ENCODE measurements around the gene PTK6.
"Not testable (repeated sequence)": the region's sequence is repeated elsewhere in the genome, so short reads cannot be mapped to it uniquely, and the experiment has no call there.

Gene PTK6

DNA sequence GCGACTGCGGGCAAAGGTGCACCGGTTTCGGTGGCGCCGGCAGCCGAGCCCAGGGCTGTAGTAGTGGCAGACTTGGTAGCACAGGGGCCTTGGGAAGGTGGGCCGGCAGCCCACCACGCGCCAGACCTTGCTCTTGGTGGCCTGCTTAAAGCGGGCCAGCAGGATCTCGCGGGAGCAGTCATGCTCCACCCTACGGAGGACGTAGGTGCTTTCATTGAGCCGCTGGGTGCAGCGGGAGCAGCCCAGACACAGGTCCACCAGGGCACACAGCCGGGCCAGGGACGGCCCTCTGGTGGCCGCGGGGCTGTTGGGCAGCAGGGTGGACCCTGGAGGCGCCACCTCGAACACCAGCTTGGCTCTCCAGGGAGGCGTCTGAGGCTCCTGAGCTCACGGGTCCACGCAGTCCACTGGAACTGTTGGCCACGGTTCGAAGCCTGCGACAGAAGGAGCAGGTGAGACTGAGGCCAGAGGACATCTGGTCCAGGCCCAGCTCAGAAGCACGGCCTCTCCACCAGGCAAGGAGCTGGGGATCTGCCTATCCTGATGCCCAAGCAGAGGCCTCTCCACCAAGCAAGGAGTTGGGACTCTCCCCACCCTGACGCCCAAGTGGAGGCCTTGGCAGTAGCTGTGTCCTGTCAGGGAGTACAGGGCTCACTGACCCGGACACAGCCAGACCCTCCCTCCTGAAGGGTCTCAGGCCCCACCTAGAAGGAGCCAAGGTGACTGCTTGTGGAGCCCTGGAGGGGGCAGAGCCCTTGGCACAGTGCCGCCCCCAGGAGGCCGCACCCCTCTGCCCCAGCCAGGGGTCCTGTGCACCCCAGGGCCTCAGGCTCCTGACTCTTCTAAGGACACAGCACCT, 35.8 kb upstream of the PTK6 start:
- Histone ChIP-seq H2AK5ac (ENCODE audit: low read depth, low read length) (peak overlapping the region; percentile 90), H4K8ac (ENCODE audit: low read depth, low read length) (no peak overlapping the region), H3K9ac (ENCODE audit: low read depth, low read length, poor library complexity) (peak overlapping the region; percentile 86), H3K4me3 (ENCODE audit: low read length in 2 of 2) (peak overlapping the region; percentile 72 to 90), H3K4me1 (ENCODE audit: control insufficient read depth in 2 of 2, insufficient read depth in 1 of 2, low read depth in 1 of 2, low read length in 2 of 2) (peaks cover 3 to 14% of the 10 kb centered on the region in 2 donors), H3K79me1 (ENCODE audit: low read depth, low read length) (peaks cover 3% of the 10 kb centered on the region), H2BK12ac (ENCODE audit: low read length) (peak overlapping the region; percentile 22), H3K27ac (replicated peaks; ENCODE audit: low read length) (no peak overlapping the region), H4K91ac (ENCODE audit: low read depth, low read length, poor library complexity) (no peak overlapping the region), H2BK15ac (ENCODE audit: low read length) (peak overlapping the region; percentile 91), H3K27me3 (ENCODE audit: control insufficient read depth in 3 of 3, insufficient read depth in 3 of 3, low read depth in 1 of 3, low read length in 3 of 3) (no peaks in the 10 kb centered on the region), H2BK120ac (ENCODE audit: low read depth, low read length) (no peak overlapping the region), H2BK5ac (ENCODE audit: low read length) (peak overlapping the region; percentile 24), H3K4ac (ENCODE audit: low read length) (no peak overlapping the region), H3K4me2 (ENCODE audit: insufficient read depth, low read length, poor library complexity, severe bottlenecking) (peak overlapping the region; percentile 97), H3K14ac (ENCODE audit: low read length) (peak overlapping the region; percentile 71), H3K36me3 (replicated peaks in 1 of 2; ENCODE audit: control insufficient read depth in 2 of 2, insufficient read depth in 2 of 2, low read length in 2 of 2) (no peaks in the 10 kb centered on the region), H2AFZ (ENCODE audit: low read length) (peak overlapping the region; percentile 88), H3K9me3 (replicated peaks in 1 of 2; ENCODE audit: control insufficient read depth in 2 of 2, insufficient read depth in 1 of 2, low read depth in 1 of 2, low read length in 2 of 2) (no peaks in the 10 kb centered on the region), H3K18ac (ENCODE audit: low read length) (peak overlapping the region; percentile 27), H3K23ac (ENCODE audit: low read depth, low read length, poor library complexity) (peak overlapping the region; percentile 73)
- no CpG with 5 or more reads among the region's 34 CpGs for WGBS, 2 donors (ENCODE audit: extremely low coverage in 2 of 2, insufficient read length in 2 of 2, insufficient replicate concordance in 1 of 2)
- DNase-seq (ENCODE audit: low spot score) = no peak

DNA sequence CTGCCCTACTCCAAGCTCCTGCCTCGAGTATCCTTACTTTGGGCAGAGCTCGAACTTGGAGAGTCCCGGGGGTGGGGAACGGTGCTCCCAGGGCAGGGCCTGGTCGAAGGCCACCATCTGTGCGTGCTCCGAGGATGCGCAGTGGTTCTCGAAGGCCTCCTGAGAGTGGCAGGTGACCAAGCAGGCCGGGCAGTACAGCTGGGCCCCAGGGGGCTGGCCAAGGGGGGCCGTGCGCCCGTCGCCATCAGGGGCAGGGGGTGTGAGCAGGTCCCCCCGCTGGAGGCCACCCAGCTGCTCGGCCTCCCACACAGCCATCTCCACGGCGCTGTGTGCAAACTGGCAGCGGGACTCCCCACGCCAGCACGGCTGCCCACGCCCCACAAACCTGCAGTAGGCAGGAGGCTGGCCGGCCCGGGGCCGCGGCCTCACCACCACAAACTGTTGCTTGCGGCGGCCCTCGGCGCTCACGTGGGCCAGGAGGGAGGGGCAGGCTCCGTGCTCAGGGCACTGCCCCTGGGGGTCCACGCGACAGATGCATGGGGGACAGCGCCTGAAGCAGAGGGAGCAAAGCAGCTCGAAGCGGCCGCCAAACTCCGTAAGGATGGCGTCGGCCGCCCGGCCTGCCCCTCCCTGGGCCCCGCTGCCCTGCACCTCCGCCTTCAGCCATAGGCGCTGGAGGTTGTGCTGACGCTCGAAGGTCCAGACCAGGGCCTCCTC, 35.1 kb upstream of the PTK6 start:
- no peak overlapping the region for H3K4ac ChIP-seq (ENCODE audit: low read length)
- WGBS, 2 donors (ENCODE audit: extremely low coverage in 2 of 2, insufficient read length in 2 of 2, insufficient replicate concordance in 1 of 2) = no CpG with 5 or more reads among the region's 48 CpGs
- H3K18ac ChIP-seq (ENCODE audit: low read length) = no peak overlapping the region
- H2BK15ac ChIP-seq (ENCODE audit: low read length) = peak overlapping the region; percentile 67
- no peak overlapping the region for H3K4me3 ChIP-seq (ENCODE audit: low read length in 2 of 2)
- no peak for DNase-seq (ENCODE audit: low spot score)
- H3K27me3 ChIP-seq (ENCODE audit: control insufficient read depth in 3 of 3, insufficient read depth in 3 of 3, low read depth in 1 of 3, low read length in 3 of 3) = no peaks in the 10 kb centered on the region
- peak overlapping the region; percentile 53 for H4K91ac ChIP-seq (ENCODE audit: low read depth, low read length, poor library complexity)
- H3K4me1 ChIP-seq (ENCODE audit: control insufficient read depth in 2 of 2, insufficient read depth in 1 of 2, low read depth in 1 of 2, low read length in 2 of 2) = peaks cover 3 to 14% of the 10 kb centered on the region in 2 donors
- H3K23ac ChIP-seq (ENCODE audit: low read depth, low read length, poor library complexity) = peak overlapping the region; percentile 73
- H4K8ac ChIP-seq (ENCODE audit: low read depth, low read length) = peak overlapping the region; percentile 17
- H3K9ac ChIP-seq (ENCODE audit: low read depth, low read length, poor library complexity) = peak overlapping the region; percentile 77
- H3K4me2 ChIP-seq (ENCODE audit: insufficient read depth, low read length, poor library complexity, severe bottlenecking) = no peak overlapping the region
- peaks cover 3% of the 10 kb centered on the region for H3K79me1 ChIP-seq (ENCODE audit: low read depth, low read length)
- peak overlapping the region; percentile 90 for H2AK5ac ChIP-seq (ENCODE audit: low read depth, low read length)
- peak overlapping the region; percentile 71 for H3K14ac ChIP-seq (ENCODE audit: low read length)
- H3K27ac ChIP-seq (replicated peaks; ENCODE audit: low read length) = no peak overlapping the region
- no peaks in the 10 kb centered on the region for H3K9me3 ChIP-seq (replicated peaks in 1 of 2; ENCODE audit: control insufficient read depth in 2 of 2, insufficient read depth in 1 of 2, low read depth in 1 of 2, low read length in 2 of 2)
- H2BK5ac ChIP-seq (ENCODE audit: low read length) = no peak overlapping the region
- H2BK12ac ChIP-seq (ENCODE audit: low read length) = peak overlapping the region; percentile 58
- H3K36me3 ChIP-seq (replicated peaks in 1 of 2; ENCODE audit: control insufficient read depth in 2 of 2, insufficient read depth in 2 of 2, low read length in 2 of 2) = no peaks in the 10 kb centered on the region
- no peak overlapping the region for H2AFZ ChIP-seq (ENCODE audit: low read length)
- no peak overlapping the region for H2BK120ac ChIP-seq (ENCODE audit: low read depth, low read length)

DNA sequence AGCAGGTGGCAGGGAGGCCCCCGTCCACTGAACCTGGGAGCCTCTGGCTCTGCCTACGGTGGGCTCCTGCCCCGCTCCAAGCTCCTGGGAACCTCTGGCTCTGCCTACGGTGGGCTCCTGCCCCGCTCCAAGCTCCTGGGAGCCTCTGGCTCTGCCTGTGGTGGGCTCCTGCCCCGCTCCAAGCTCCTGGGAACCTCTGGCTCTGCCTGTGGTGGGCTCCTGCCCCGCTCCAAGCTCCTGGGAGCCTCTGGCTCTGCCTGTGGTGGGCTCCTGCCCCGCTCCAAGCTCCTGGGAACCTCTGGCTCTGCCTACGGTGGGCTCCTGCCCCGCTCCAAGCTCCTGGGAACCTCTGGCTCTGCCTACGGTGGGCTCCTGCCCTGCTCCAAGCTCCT, 33.9 kb upstream of the PTK6 start:
- not testable (repeated sequence) for DNase-seq (ENCODE audit: low spot score); H2BK120ac ChIP-seq (ENCODE audit: low read depth, low read length); H2BK5ac ChIP-seq (ENCODE audit: low read length); H3K9me3 ChIP-seq (replicated peaks in 1 of 2; ENCODE audit: control insufficient read depth in 2 of 2, insufficient read depth in 1 of 2, low read depth in 1 of 2, low read length in 2 of 2); H3K27me3 ChIP-seq (ENCODE audit: control insufficient read depth in 3 of 3, insufficient read depth in 3 of 3, low read depth in 1 of 3, low read length in 3 of 3); H3K79me1 ChIP-seq (ENCODE audit: low read depth, low read length); H2AFZ ChIP-seq (ENCODE audit: low read length); H3K4me2 ChIP-seq (ENCODE audit: insufficient read depth, low read length, poor library complexity, severe bottlenecking); H3K14ac ChIP-seq (ENCODE audit: low read length); H4K8ac ChIP-seq (ENCODE audit: low read depth, low read length); H4K91ac ChIP-seq (ENCODE audit: low read depth, low read length, poor library complexity); H2AK5ac ChIP-seq (ENCODE audit: low read depth, low read length); H3K18ac ChIP-seq (ENCODE audit: low read length); H2BK15ac ChIP-seq (ENCODE audit: low read length); H3K23ac ChIP-seq (ENCODE audit: low read depth, low read length, poor library complexity); H3K27ac ChIP-seq (replicated peaks; ENCODE audit: low read length); H3K4ac ChIP-seq (ENCODE audit: low read length); H3K9ac ChIP-seq (ENCODE audit: low read depth, low read length, poor library complexity); H2BK12ac ChIP-seq (ENCODE audit: low read length); H3K36me3 ChIP-seq (replicated peaks in 1 of 2; ENCODE audit: control insufficient read depth in 2 of 2, insufficient read depth in 2 of 2, low read length in 2 of 2); H3K4me3 ChIP-seq (ENCODE audit: low read length in 2 of 2)
- WGBS, 2 donors (ENCODE audit: extremely low coverage in 2 of 2, insufficient read length in 2 of 2, insufficient replicate concordance in 1 of 2) = no CpG with 5 or more reads among the region's 11 CpGs
- H3K4me1 ChIP-seq (ENCODE audit: control insufficient read depth in 2 of 2, insufficient read depth in 1 of 2, low read depth in 1 of 2, low read length in 2 of 2) = peaks cover 3 to 14% of the 10 kb centered on the region in 2 donors

Data from neuronal stem cell (in vitro differentiated cells).